ENCODE data around the gene GFRA4. TPM values are rescaled to one million over a fixed set of nuclear protein-coding genes. Genes with fewer than 3 reads are reported as not detected.

The GFRA4 gene
- total and polyA plus RNA-seq, 2 donors (not counting 3 experiments of a cell fraction or from before 2014, with no cell fraction given): not detected

GRCh38 chr20:3698591-3699001 is 35.4 kb upstream of the GFRA4 start:
- Histone ChIP-seq H3K27ac (ENCODE audit: insufficient read depth, low read depth, low read length) (no peak overlapping the region), H3K4me1 (ENCODE audit: control insufficient read depth, extremely low read depth, insufficient read depth, low read length) (no peaks in the 10 kb centered on the region), H3K36me3 (ENCODE audit: control insufficient read depth in 2 of 2, extremely low read depth in 1 of 2, insufficient read depth in 2 of 2, low read length in 2 of 2) (no peaks in the 10 kb centered on the region), H3K4me2 (ENCODE audit: insufficient read depth, low read length) (no peak overlapping the region), H2AFZ (ENCODE audit: low read depth, low read length) (no peak overlapping the region), H4K20me1 (replicated peaks; ENCODE audit: control insufficient read depth, extremely low read depth, insufficient read depth, low read length) (no peaks in the 10 kb centered on the region), H3K9ac (replicated peaks; ENCODE audit: extremely low read depth, insufficient read depth, low read length) (no peak overlapping the region), H3K79me2 (ENCODE audit: control insufficient read depth, insufficient read depth, low read length) (no peaks in the 10 kb centered on the region), H3K9me3 (replicated peaks; ENCODE audit: control insufficient read depth, insufficient read depth, low read length) (no peaks in the 10 kb centered on the region), H3K27me3 (ENCODE audit: control insufficient read depth in 2 of 2, insufficient read depth in 2 of 2, low read length in 2 of 2) (no peaks in the 10 kb centered on the region), H3K4me3 (replicated peaks in 1 of 3; ENCODE audit: insufficient read depth in 1 of 3, low read depth in 1 of 3, low read length in 3 of 3) (no peak overlapping the region), H3K9me1 (replicated peaks; ENCODE audit: control insufficient read depth, extremely low read depth, insufficient read depth, low read length) (no peaks in the 10 kb centered on the region)
- no peak for DNase-seq (ENCODE audit: low read depth, low spot score)
- dilution Hi-C loops (cut with MboI; ENCODE audit: extremely low pct_ligation_motif_present, low sequenced_read_pairs): no loop called here
- BruUV-seq (replicated peaks): no TSS peak
- no peak for FAIRE-seq
- POLR2A ChIA-PET: no interaction called here
- CTCF ChIA-PET: interaction anchor here (0.9 to 12.6 kb wide), 6 partner anchors 11 to 136 kb away, joined by 3 to 112 read pairs (median 13); partner anchors contain the start of gene ADAM33
- no peak for TF ChIP-seq JUN (IDR thresholded peaks at IDR 0.05; ENCODE audit: borderline replicate concordance, insufficient read depth, insufficient read length, low read depth)
- TF ChIP-seq FOS (IDR thresholded peaks at IDR 0.05; ENCODE audit: borderline replicate concordance, insufficient read depth, low read length): no peak
- TF ChIP-seq GATA2 (IDR thresholded peaks at IDR 0.05; ENCODE audit: insufficient read depth, insufficient read length, low read depth, low read length): no peak
- TF ChIP-seq POLR2AphosphoS5 (IDR thresholded peaks at IDR 0.05; ENCODE audit: insufficient read depth, low read depth, low read length): no peak
- TF ChIP-seq CTCF (IDR thresholded peaks at IDR 0.05; ENCODE audit: extremely low read depth in 1 of 2, insufficient read depth in 1 of 2, low read depth in 1 of 2, low read length in 2 of 2): no peak
- TF ChIP-seq EZH2 (IDR thresholded peaks at IDR 0.05; ENCODE audit: borderline replicate concordance, low read depth, low read length, severe bottlenecking): no peak
- TF ChIP-seq MAX (IDR thresholded peaks at IDR 0.05; ENCODE audit: insufficient read depth, insufficient read length): no peak
- TF ChIP-seq MYC (IDR thresholded peaks at IDR 0.05; ENCODE audit: low read depth, low read length): no peak
- no peak for TF ChIP-seq POLR2A (IDR thresholded peaks at IDR 0.05; ENCODE audit: low read depth, low read length)
- intact Hi-C loops (cut with micrococcal nuclease): no loop called here

Measured in endothelial cell of umbilical vein (primary cell).